HepG2 (cell line): ENCODE data around the gene SSX2IP. TPM values are rescaled to one million over a fixed set of nuclear protein-coding genes. Genes with fewer than 3 reads are reported as not detected.
"Not testable (repeated sequence)": the region's sequence is repeated elsewhere in the genome, so short reads cannot be mapped to it uniquely, and the experiment has no call there.

Experiments
- ATAC-seq: fragments of 200-7000 bp; cut with Tn5 transposase; 3 replicates; pipeline ENCODE4 v1.9.1; 2020; ENCODE audit warnings: mild to moderate bottlenecking, moderate library complexity
- BruUV-seq: library from RNA; stranded (reverse); fragments of 400-500 nt; replicated peaks from 2 replicates; lab custom pipeline; 2021; lab: Mats Ljungman, UMichigan
- CTCF ChIA-PET: fragments of 300-600 bp; formaldehyde crosslinking; extraction: SDS; loops from one replicate; lab custom pipeline; 2021; ENCODE audit warnings: low total read pairs, inconsistent platforms, low intra/inter-chr PET ratio; lab: Yijun Ruan, JAX
- POLR2A ChIA-PET: fragments of 350-600 bp; sonication (Branson Sonifier 250); formaldehyde crosslinking; loops from one replicate; lab custom pipeline; 2020; ENCODE audit warnings: antibody characterized with exemption, inconsistent platforms; lab: Yijun Ruan, JAX
- DNase-seq: peaks from one replicate; pipeline ENCODE4 v3.0.0-alpha.2; 2015; ENCODE audit warnings: low spot score
- FAIRE-seq: peaks from 3 replicates; lab custom pipeline; 2011; peaks lifted over from hg19 to GRCh38; lab: Jason Lieb, UNC
- H2AFZ ChIP-seq: one replicate; pipeline ENCODE4 v1.6.1; 2011; ENCODE audit warnings: low read length, inconsistent platforms
- H3K27ac ChIP-seq: fragments of 300-600 bp; 3 replicates; pipeline ENCODE4 v1.8.0; 2011; ENCODE audit warnings: mixed run types, mild to moderate bottlenecking, mixed read lengths, low read length, inconsistent platforms; ENCODE audit not compliant: insufficient read depth; ENCODE audit errors: extremely low read length
- H3K27me3 ChIP-seq, 2 experiments: fragments of 200-600 bp in 1 of 2; 2 replicates in 1 of 2; 3 replicates in 1 of 2; pipeline versions ENCODE4 v1.6.0 to v1.8.0; 2011; ENCODE audit warnings: low read length in 2 of 2, mild to moderate bottlenecking in 2 of 2, moderate library complexity in 2 of 2, inconsistent platforms in 1 of 2; ENCODE audit not compliant: insufficient read depth in 2 of 2, control insufficient read depth in 1 of 2
- H3K36me3 ChIP-seq, 2 experiments: fragments of 200-600 bp in 1 of 2; replicated peaks in 1 of 2; 2 replicates in 1 of 2; 3 replicates in 1 of 2; pipeline versions ENCODE4 v1.5.1 to v1.8.0; 2011; ENCODE audit warnings: low read length in 2 of 2, inconsistent platforms in 1 of 2; ENCODE audit not compliant: insufficient read depth in 2 of 2, control insufficient read depth in 1 of 2
- H3K4me1 ChIP-seq: 2 replicates; pipeline ENCODE4 v1.5.1; 2012; ENCODE audit warnings: low read length, inconsistent platforms; ENCODE audit not compliant: insufficient read depth
- H3K4me2 ChIP-seq: 2 replicates; pipeline ENCODE4 v1.6.0; 2011; ENCODE audit warnings: low read depth, low read length, inconsistent platforms
- H3K4me3 ChIP-seq, 3 experiments: fragments of 200-600 bp in 1 of 3; sonication (generic), shearing (Covaris generic) in 1 of 3; replicated peaks in 1 of 3; 2 replicates each; pipeline ENCODE4 v1.5.1; 2011 to 2016; ENCODE audit warnings: low read length in 3 of 3, inconsistent platforms in 2 of 3, low read depth in 2 of 3, mild to moderate bottlenecking in 2 of 3, control low read depth in 1 of 3, mixed read lengths in 1 of 3; ENCODE audit not compliant: insufficient read depth in 1 of 3
- H3K79me2 ChIP-seq: one replicate; pipeline ENCODE4 v1.6.1; 2011; ENCODE audit warnings: low read length, inconsistent platforms; ENCODE audit not compliant: insufficient read depth
- H3K9ac ChIP-seq: 2 replicates; pipeline ENCODE4 v1.6.0; 2011; ENCODE audit warnings: mild to moderate bottlenecking, low read depth, low read length, inconsistent platforms; ENCODE audit not compliant: insufficient read depth
- H3K9me3 ChIP-seq: 2 replicates; pipeline ENCODE4 v1.5.1; 2012; ENCODE audit warnings: mild to moderate bottlenecking, low read length
- H4K20me1 ChIP-seq: 2 replicates; pipeline ENCODE4 v1.6.0; 2011; ENCODE audit warnings: inconsistent platforms, mild to moderate bottlenecking, low read length, moderate library complexity; ENCODE audit not compliant: insufficient read depth
- ARNT2 ChIP-seq: sonication (generic); formaldehyde crosslinking; IDR thresholded peaks from 2 replicates; pipeline ENCODE4 v1.8.0; 2022; ENCODE audit warnings: mild to moderate bottlenecking, low read depth, missing genetic modification reagents, moderate library complexity
- GZF1 ChIP-seq: sonication (generic); formaldehyde crosslinking; IDR thresholded peaks from 2 replicates; pipeline ENCODE4 v1.5.1; 2020; ENCODE audit warnings: mild to moderate bottlenecking, missing genetic modification reagents
- KDM2A ChIP-seq: sonication (generic); formaldehyde crosslinking; IDR thresholded peaks from 2 replicates; pipeline ENCODE4 v1.4.0; 2020; ENCODE audit warnings: low read depth, missing genetic modification reagents, borderline replicate concordance
- WGBS: methylation state at CpG from one replicate; pipeline ENCODE4 v1.1.6; 2017; ENCODE audit warnings: low lambda C conversion rate; 5-methylcytosine and 5-hydroxymethylcytosine counted together
- in situ Hi-C: cut with HindIII; loops from 2 replicates; pipeline ENCODE4 v1.10.0; 2017; ENCODE audit warnings: low pct_unique_long_range_greater_than_20kb; ENCODE audit not compliant: extremely low pct_ligation_motif_present
- intact Hi-C: fragments of 100-400 bp; cut with micrococcal nuclease; formaldehyde crosslinking; loops from one replicate; pipeline ENCODE4 v1.10.0; 2022; ENCODE audit not compliant: unreplicated experiment
- polyA plus RNA-seq, 8 experiments: library from polyadenylated mRNA; depleted of rRNA in 3 of 8; stranded (reverse) in 7 of 8; unstranded in 1 of 8; fragments of >200 nt; fragmentation: Illumina TruSeq in 4 of 8; extraction: Trizol in 4 of 8; gene quantifications; 2 replicates each; pipeline versions ENCODE4 v1.2.1 to v1.2.3, GENCODE V29; 2011 to 2016; ENCODE audit warnings: low read depth in 4 of 8, missing spikeins in 1 of 8, mixed read lengths in 1 of 8; ENCODE audit not compliant: insufficient read depth in 1 of 8
- total RNA-seq, 5 experiments: library from RNA; depleted of rRNA; stranded (reverse); fragments of >200 nt; fragmentation: Illumina TruSeq; extraction: Trizol; gene quantifications; 2 replicates each; pipeline ENCODE4 v1.2.3, GENCODE V29; 2016; ENCODE audit warnings: low read depth in 1 of 5
- TF ChIP-seq, protein P1 (sequence below): sonication (generic); formaldehyde crosslinking; IDR thresholded peaks from 2 replicates; pipeline ENCODE4 v1.5.1; 2020; ENCODE audit warnings: mild to moderate bottlenecking, moderate library complexity, missing genetic modification reagents

SSX2IP gene
- total and polyA plus RNA-seq, 2 of the 13 experiments (the other 11 are each of a cell fraction or from before 2014, with no cell fraction given): 2.7 to 23.7 TPM

DNA sequence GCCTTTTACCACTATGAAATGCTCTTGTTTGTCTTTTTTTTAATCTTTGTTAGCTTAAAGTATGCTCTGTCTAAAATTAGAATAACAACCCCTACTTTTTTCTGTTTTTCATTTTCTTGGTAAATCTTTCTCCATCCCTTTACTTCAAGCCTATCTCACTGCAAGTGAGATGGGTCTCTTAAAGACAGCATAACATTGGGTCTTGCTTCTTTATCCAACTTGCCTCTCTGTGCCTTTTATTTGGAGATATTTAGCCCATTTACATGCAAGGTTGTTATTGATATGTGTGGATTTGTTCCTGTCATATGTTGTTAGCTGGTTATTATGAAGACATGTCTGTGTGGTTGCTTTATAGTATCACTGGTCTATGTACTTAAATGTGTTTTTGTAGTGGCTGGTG lies 41.3 kb upstream of the SSX2IP start (continued):
- TF ChIP-seq, protein P1, sequence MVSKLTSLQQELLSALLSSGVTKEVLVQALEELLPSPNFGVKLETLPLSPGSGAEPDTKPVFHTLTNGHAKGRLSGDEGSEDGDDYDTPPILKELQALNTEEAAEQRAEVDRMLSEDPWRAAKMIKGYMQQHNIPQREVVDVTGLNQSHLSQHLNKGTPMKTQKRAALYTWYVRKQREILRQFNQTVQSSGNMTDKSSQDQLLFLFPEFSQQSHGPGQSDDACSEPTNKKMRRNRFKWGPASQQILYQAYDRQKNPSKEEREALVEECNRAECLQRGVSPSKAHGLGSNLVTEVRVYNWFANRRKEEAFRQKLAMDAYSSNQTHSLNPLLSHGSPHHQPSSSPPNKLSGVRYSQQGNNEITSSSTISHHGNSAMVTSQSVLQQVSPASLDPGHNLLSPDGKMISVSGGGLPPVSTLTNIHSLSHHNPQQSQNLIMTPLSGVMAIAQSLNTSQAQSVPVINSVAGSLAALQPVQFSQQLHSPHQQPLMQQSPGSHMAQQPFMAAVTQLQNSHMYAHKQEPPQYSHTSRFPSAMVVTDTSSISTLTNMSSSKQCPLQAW (CRISPR knock-in tag): no peak
- TF ChIP-seq KDM2A (CRISPR knock-in tag) (no peak), ARNT2 (CRISPR knock-in tag) (no peak), GZF1 (CRISPR knock-in tag) (no peak)

DNA sequence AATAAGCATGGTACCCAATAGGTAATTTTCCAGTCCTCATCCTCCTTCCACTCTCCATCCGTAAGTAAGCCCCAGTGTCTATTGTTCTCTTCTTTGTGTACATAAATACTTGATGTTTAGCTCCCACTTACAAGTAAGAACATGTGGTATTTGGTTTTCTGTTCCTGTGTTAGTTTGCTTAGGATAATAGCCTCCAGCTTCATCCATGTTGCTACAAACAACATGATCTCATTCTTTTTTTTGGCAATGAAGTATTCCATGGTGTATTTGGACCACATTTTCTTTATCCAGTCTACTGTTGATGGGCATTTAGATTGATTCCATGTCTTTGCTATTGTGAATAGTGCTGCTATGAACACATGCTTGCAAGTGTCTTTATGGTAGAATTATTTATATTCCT lies 37.5 kb upstream of the SSX2IP start:
- BruUV-seq, FAIRE-seq, DNase-seq, H3K9me3 ChIP-seq, H3K4me3 ChIP-seq, H3K79me2 ChIP-seq, POLR2A ChIA-PET, ATAC-seq, intact Hi-C loops, H3K9ac ChIP-seq, CTCF ChIA-PET, H4K20me1 ChIP-seq, H2AFZ ChIP-seq, H3K4me2 ChIP-seq, H3K27me3 ChIP-seq, H3K36me3 ChIP-seq, in situ Hi-C loops, H3K27ac ChIP-seq: not testable (repeated sequence)
- H3K4me1 ChIP-seq: peaks cover 11% of the 10 kb centered on the region
- WGBS: 6% methylated on average over 1 of the region's 1 CpG
